Stomach (tissue), 9 donors: ENCODE measurements around the gene C1R. TPM values are rescaled to one million over a fixed set of nuclear protein-coding genes. Genes with fewer than 3 reads are reported as not detected.

Experiments used
- DNase-seq, 2 donors: peaks; one replicate each; pipeline versions ENCODE4 v3.0.0 to v3.0.0-alpha.2; 2013 to 2019
- H3K27ac ChIP-seq, 5 donors: fragments of 200-600 bp in 4 of 5; sonication (generic) in 4 of 5; one replicate each; pipeline ENCODE4 v1.5.1; 2013 to 2019; ENCODE audit warnings: mild to moderate bottlenecking in 1 of 5, moderate library complexity in 1 of 5
- H3K27me3 ChIP-seq, 3 donors: fragments of 200-600 bp; sonication (generic); one replicate each; pipeline ENCODE4 v1.5.1; 2017 to 2019; ENCODE audit warnings: mixed run types in 1 of 3
- H3K36me3 ChIP-seq, 4 donors: fragments of 200-600 bp; sonication (generic); 1 replicate in 3 of 4; 2 replicates in 1 of 4; pipeline ENCODE4 v1.5.1; 2016 to 2019
- H3K4me1 ChIP-seq, 4 donors: fragments of 200-600 bp; sonication (generic); one replicate each; pipeline ENCODE4 v1.5.1; 2016 to 2019
- H3K4me3 ChIP-seq, 4 donors: fragments of 200-600 bp; sonication (generic) in 3 of 4; one replicate each; pipeline ENCODE4 v1.5.1; 2016 to 2019; ENCODE audit warnings: mild to moderate bottlenecking in 1 of 4
- H3K9me3 ChIP-seq, 4 donors: fragments of 200-600 bp; sonication (generic); one replicate each; pipeline ENCODE4 v1.5.1; 2016 to 2019
- POLR2A ChIP-seq, 4 donors: fragments of 450-650 bp; IDR thresholded peaks; one replicate each; pipeline ENCODE4 v1.6.1; 2016; ENCODE audit warnings: antibody characterized with exemption in 4 of 4, control low read depth in 2 of 4, mild to moderate bottlenecking in 1 of 4, moderate library complexity in 1 of 4
- POLR2AphosphoS5 ChIP-seq, 3 donors: sonication (generic); formaldehyde crosslinking; IDR thresholded peaks; one replicate each; pipeline ENCODE4 v1.6.1; 2016; ENCODE audit warnings: antibody characterized with exemption in 3 of 3
- whole genome bisulfite sequencing, 5 donors: extraction: QIAGEN DNeasy Blood & Tissue Kit in 3 of 5; methylation state at CpG; one replicate each; pipeline versions ENCODE4 v1.1.5 to v1.1.7; 2013 to 2018; 5-methylcytosine and 5-hydroxymethylcytosine counted together
- intact Hi-C: fragments of 100-400 bp; cut with DNase I; formaldehyde crosslinking; loops from one replicate; pipeline ENCODE4 v1.15.1; 2023; ENCODE audit warnings: low total_unique reads
- polyA plus RNA-seq, 3 donors: library from polyadenylated mRNA; stranded (reverse); fragments of 200-250 nt; gene quantifications; one replicate each; pipeline ENCODE4 v1.2.3, GENCODE V29; 2013
- small RNA-seq, 4 donors: library from RNA; depleted of rRNA; stranded (forward); fragments of <200 nt; gene quantifications; one replicate each; pipeline ENCODE3, GENCODE V24; 2016
- total RNA-seq, 5 donors: library from RNA; depleted of rRNA; stranded (reverse); fragments of >200 nt; gene quantifications; one replicate each; pipeline versions ENCODE4 v1.1.0 to v1.2.3, GENCODE V29; 2014 to 2016
- donor health status: healthy with polysubstance abuse.
- donor health status: Bipolar disorder and iron deficiency.
- donor health status: healthy.

Gene C1R
- total and polyA plus RNA-seq, 8 donors: 68.9 to 312 (median 133) TPM

DNA sequence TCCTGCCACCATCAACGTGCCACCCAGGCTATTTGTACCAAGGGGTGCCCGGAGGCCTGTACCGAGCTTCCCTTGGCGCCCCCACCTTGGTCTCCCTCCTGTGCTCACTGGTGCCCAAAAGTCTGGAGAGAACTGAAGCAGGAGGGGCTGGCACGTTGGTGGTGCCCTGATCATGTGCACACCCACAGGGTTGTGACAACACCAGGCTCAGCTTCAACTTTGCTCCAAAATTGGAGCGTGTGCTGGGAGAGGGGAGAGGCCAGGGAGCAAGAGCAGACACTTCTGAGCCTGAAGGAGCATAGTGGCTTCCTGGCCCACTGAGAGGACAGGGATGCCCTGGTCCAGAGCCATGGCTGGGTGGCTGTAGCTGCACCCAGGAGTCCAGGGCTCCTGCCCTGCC, 60.9 kb downstream of the C1R start:
- DNase-seq: no peak
- Histone ChIP-seq H3K27me3 (no peaks in the 10 kb centered on the region), H3K4me3 (no peak overlapping the region), H3K4me1 (no peaks in the 10 kb centered on the region), H3K9me3 (no peaks in the 10 kb centered on the region), H3K27ac (no peak overlapping the region), H3K36me3 (no peaks in the 10 kb centered on the region)
- 66 to 81% (median 74%) methylated on average over 6 of the region's 6 CpGs for WGBS, 5 donors
- intact Hi-C loops: no loop called here
- TF ChIP-seq POLR2A (IDR thresholded peaks at IDR 0.05): no peak
- no peak for TF ChIP-seq POLR2AphosphoS5 (IDR thresholded peaks at IDR 0.05)

Small RNA genes within 50 kb of the gene (small RNA-seq; reads per million reads assigned to genes)
- gene AC006512.1: 0 reads per million in 4 donors
- 0 reads per million in 4 donors for gene RNU6-485P

Other genes with a start within 250 kb of the C1R start
- gene CDCA3, start 241.2 kb downstream of the C1R start, total RNA-seq: 10 to 100 TPM in 3 of 5 donors, 1 to 10 TPM in 2; 3.3 to 56.0 (median 19.6) TPM
- 10 to 100 TPM in 1 of 3 donors, 1 to 10 TPM in 2; 2.1 to 12.2 (median 9.8) TPM for gene CDCA3, start 241.2 kb downstream of the C1R start, polyA plus RNA-seq
- 10 to 100 TPM; 26.3 to 69.4 (median 48.7) TPM for gene USP5, start 240.3 kb downstream of the C1R start, total RNA-seq
- gene USP5, start 240.3 kb downstream of the C1R start, polyA plus RNA-seq: 10 to 100 TPM; 20.9 to 29.0 (median 25.0) TPM
- 100 to 1,000 TPM; 131 to 359 (median 268) TPM for gene TPI1, start 224.9 kb downstream of the C1R start, total RNA-seq
- gene TPI1, start 224.9 kb downstream of the C1R start, polyA plus RNA-seq: 100 to 1,000 TPM; 403 to 526 (median 504) TPM
- 10 to 100 TPM in 1 of 5 donors, 1 to 10 TPM in 3, not detected in 1; 5.1 to 24.0 (median 6.0) TPM for gene SPSB2, start 219.1 kb downstream of the C1R start, total RNA-seq
- 10 to 100 TPM in 2 of 3 donors, 1 to 10 TPM in 1; 9.9 to 13.4 (median 11.2) TPM for gene SPSB2, start 219.1 kb downstream of the C1R start, polyA plus RNA-seq
- gene LRRC23, start 187.6 kb downstream of the C1R start, total RNA-seq: 10 to 100 TPM in 1 of 5 donors, 1 to 10 TPM in 3, not detected in 1; 5.3 to 20.4 (median 9.0) TPM
- 10 to 100 TPM in 1 of 3 donors, 1 to 10 TPM in 2; 8.0 to 11.0 (median 9.0) TPM for gene LRRC23, start 187.6 kb downstream of the C1R start, polyA plus RNA-seq
- gene ENO2, start 177.9 kb downstream of the C1R start, total RNA-seq: 10 to 100 TPM in 2 of 5 donors, 1 to 10 TPM in 3; 2.3 to 62.9 (median 8.6) TPM
- 10 to 100 TPM in 2 of 3 donors, 1 to 10 TPM in 1; 9.3 to 19.7 (median 10.1) TPM for gene ENO2, start 177.9 kb downstream of the C1R start, polyA plus RNA-seq
- gene ATN1, start 164.5 kb downstream of the C1R start, total RNA-seq: 100 to 1,000 TPM in 3 of 5 donors, 10 to 100 TPM in 2; 23.3 to 694 (median 291) TPM
- gene ATN1, start 164.5 kb downstream of the C1R start, polyA plus RNA-seq: 10 to 100 TPM; 44.4 to 57.4 (median 48.8) TPM
- not detected for gene RNU7-1, start 148.6 kb downstream of the C1R start, total RNA-seq
- gene RNU7-1, start 148.6 kb downstream of the C1R start, polyA plus RNA-seq: not detected
- gene C12orf57, start 148.4 kb downstream of the C1R start, total RNA-seq: 100 to 1,000 TPM; 155 to 453 (median 306) TPM
- 100 to 1,000 TPM; 418 to 621 (median 443) TPM for gene C12orf57, start 148.4 kb downstream of the C1R start, polyA plus RNA-seq
- 10 to 100 TPM; 11.2 to 36.6 (median 28.0) TPM for gene PTPN6, start 141.1 kb downstream of the C1R start, total RNA-seq
- gene PTPN6, start 141.1 kb downstream of the C1R start, polyA plus RNA-seq: 10 to 100 TPM; 40.6 to 51.2 (median 41.2) TPM
- 100 to 1,000 TPM in 4 of 5 donors, 10 to 100 TPM in 1; 49.2 to 441 (median 150) TPM for gene PHB2, start 121.8 kb downstream of the C1R start, total RNA-seq
- gene PHB2, start 121.8 kb downstream of the C1R start, polyA plus RNA-seq: 100 to 1,000 TPM; 150 to 179 (median 154) TPM
- 10 to 100 TPM in 3 of 5 donors, 1 to 10 TPM in 2; 1.2 to 86.6 (median 25.2) TPM for gene EMG1, start 121.5 kb downstream of the C1R start, total RNA-seq
- 10 to 100 TPM; 19.3 to 22.7 (median 21.7) TPM for gene EMG1, start 121.5 kb downstream of the C1R start, polyA plus RNA-seq
- 100 to 1,000 TPM in 1 of 5 donors, 10 to 100 TPM in 4; 40.3 to 116 (median 57.4) TPM for gene LPCAT3, start 74.0 kb downstream of the C1R start, total RNA-seq
- gene LPCAT3, start 74.0 kb downstream of the C1R start, polyA plus RNA-seq: 10 to 100 TPM; 15.0 to 35.6 (median 31.9) TPM
- gene C1S, start 31.7 kb downstream of the C1R start, total RNA-seq: 100 to 1,000 TPM; 168 to 404 (median 234) TPM
- 100 to 1,000 TPM in 1 of 3 donors, 10 to 100 TPM in 2; 61.6 to 161 (median 98.4) TPM for gene C1S, start 31.7 kb downstream of the C1R start, polyA plus RNA-seq
- 100 to 1,000 TPM in 2 of 5 donors, 10 to 100 TPM in 3; 40.2 to 121 (median 73.3) TPM for gene C1RL, start 16.8 kb upstream of the C1R start, total RNA-seq
- gene C1RL, start 16.8 kb upstream of the C1R start, polyA plus RNA-seq: 10 to 100 TPM; 18.6 to 43.9 (median 25.1) TPM
- gene RBP5, start 36.4 kb upstream of the C1R start, total RNA-seq: not detected
- 1 to 10 TPM; 3.3 to 5.3 (median 5.0) TPM for gene RBP5, start 36.4 kb upstream of the C1R start, polyA plus RNA-seq
- gene CLSTN3, start 37.9 kb upstream of the C1R start, total RNA-seq: 100 to 1,000 TPM in 2 of 5 donors, 10 to 100 TPM in 2, 1 to 10 TPM in 1; 8.5 to 149 (median 83.2) TPM
- gene CLSTN3, start 37.9 kb upstream of the C1R start, polyA plus RNA-seq: 1 to 10 TPM; 2.4 to 7.8 (median 4.0) TPM
- 10 to 100 TPM; 21.7 to 49.0 (median 24.1) TPM for gene PEX5, start 97.2 kb upstream of the C1R start, total RNA-seq
- gene PEX5, start 97.2 kb upstream of the C1R start, polyA plus RNA-seq: 10 to 100 TPM; 15.7 to 23.4 (median 22.6) TPM
- gene ACSM4, start 211.6 kb upstream of the C1R start, total RNA-seq: not detected
- gene ACSM4, start 211.6 kb upstream of the C1R start, polyA plus RNA-seq: not detected